Osteoblast (primary cell): ENCODE measurements around the gene DUS3L. TPM values are rescaled to one million over a fixed set of nuclear protein-coding genes. Genes with fewer than 3 reads are reported as not detected.

Source experiments
- DNase-seq: peaks from one replicate; pipeline ENCODE4 v3.0.0; 2011; ENCODE audit warnings: low spot score, mixed read lengths; ENCODE audit not compliant: insufficient read length; ENCODE audit errors: missing footprints
- H2AFZ ChIP-seq: 2 replicates; pipeline ENCODE4 v1.6.0; 2011; ENCODE audit warnings: mild to moderate bottlenecking, low read length
- H3K27ac ChIP-seq: 2 replicates; pipeline ENCODE4 v1.5.1; 2011; ENCODE audit warnings: mild to moderate bottlenecking, low read depth, low read length, moderate library complexity
- H3K27me3 ChIP-seq: 2 replicates; pipeline ENCODE4 v1.6.0; 2012; ENCODE audit warnings: mild to moderate bottlenecking, control low read depth, inconsistent platforms, low read length, moderate library complexity; ENCODE audit not compliant: insufficient read depth
- H3K36me3 ChIP-seq: 2 replicates; pipeline ENCODE4 v1.5.1; 2011; ENCODE audit warnings: mild to moderate bottlenecking, low read length, control low read depth, moderate library complexity; ENCODE audit not compliant: insufficient read depth
- H3K4me1 ChIP-seq: 2 replicates; pipeline ENCODE4 v1.5.1; 2011; ENCODE audit warnings: mild to moderate bottlenecking, low read length, control low read depth, moderate library complexity; ENCODE audit not compliant: insufficient read depth
- H3K4me2 ChIP-seq: 2 replicates; pipeline ENCODE4 v1.6.0; 2011; ENCODE audit warnings: mild to moderate bottlenecking, low read length; ENCODE audit not compliant: insufficient read depth
- H3K4me3 ChIP-seq: fragments of 200-600 bp; sonication (generic); 3 replicates; pipeline ENCODE4 v1.5.1; 2012; ENCODE audit warnings: mild to moderate bottlenecking, low read length, inconsistent platforms; ENCODE audit not compliant: insufficient read depth
- H3K79me2 ChIP-seq: 2 replicates; pipeline ENCODE4 v1.6.0; 2012; ENCODE audit warnings: mild to moderate bottlenecking, low read length, control low read depth, inconsistent platforms; ENCODE audit not compliant: insufficient read depth
- H3K9me3 ChIP-seq: 2 replicates; pipeline ENCODE4 v1.5.1; 2011; ENCODE audit warnings: low read depth, low read length, control low read depth
- H4K20me1 ChIP-seq: 2 replicates; pipeline ENCODE4 v1.6.0; 2012; ENCODE audit warnings: mild to moderate bottlenecking, low read length, control low read depth; ENCODE audit not compliant: insufficient read depth
- total RNA-seq: library from RNA; depleted of rRNA; stranded (reverse); fragments of >200 nt; gene quantifications from 2 replicates; pipeline ENCODE4 v1.2.3, GENCODE V29; 2012
- TF ChIP-seq, protein P1 (sequence below): IDR thresholded peaks from 2 replicates; pipeline ENCODE4 v1.5.1; 2011; ENCODE audit warnings: mild to moderate bottlenecking, low read depth, low read length, moderate library complexity; ENCODE audit errors: extremely low read depth

The DUS3L gene
- total RNA-seq, 1 donor: 30.0 TPM

DNA sequence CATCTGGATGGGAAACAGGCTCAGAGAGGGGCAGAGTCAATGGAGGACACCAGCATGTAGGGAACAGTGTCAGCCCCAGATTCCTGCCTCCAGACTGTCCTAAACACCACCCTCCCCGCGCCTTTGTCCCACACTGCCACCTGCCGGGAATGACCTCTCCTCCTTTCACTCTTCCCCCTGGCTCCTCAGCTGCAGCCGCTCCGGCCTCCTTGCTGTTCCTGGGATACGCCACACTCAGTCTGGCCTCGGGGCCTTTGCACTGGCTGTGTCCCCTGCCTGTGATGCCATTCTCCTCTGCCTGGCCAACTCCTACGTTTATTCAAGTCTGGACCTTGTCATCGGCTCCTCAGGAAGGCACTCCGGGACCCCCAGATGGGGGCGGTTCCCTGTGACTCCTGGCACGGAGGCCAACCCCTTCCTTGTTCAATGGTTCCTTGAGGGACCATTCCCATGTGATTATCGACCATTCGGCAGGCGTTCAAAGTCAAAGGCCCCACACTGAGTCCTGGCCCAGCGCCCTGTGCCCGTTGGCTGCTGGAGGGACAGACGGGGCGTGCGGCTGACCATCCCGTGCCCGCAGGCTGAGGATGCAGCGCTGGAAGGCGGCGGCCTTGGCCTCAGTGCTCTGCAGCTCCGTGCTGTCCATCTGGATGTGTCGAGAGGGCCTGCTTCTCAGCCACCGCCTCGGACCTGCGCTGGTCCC lies 32.8 kb upstream of the DUS3L start:
- Histone ChIP-seq H3K4me2 (no peak overlapping the region), H3K4me1 (peaks cover 6% of the 10 kb centered on the region), H3K27ac (no peak overlapping the region), H3K4me3 (no peak overlapping the region), H3K79me2 (no peaks in the 10 kb centered on the region), H3K36me3 (no peaks in the 10 kb centered on the region), H4K20me1 (no peaks in the 10 kb centered on the region), H3K27me3 (peaks cover 6% of the 10 kb centered on the region), H2AFZ (no peak overlapping the region), H3K9me3 (no peaks in the 10 kb centered on the region)
- TF ChIP-seq, protein P1, sequence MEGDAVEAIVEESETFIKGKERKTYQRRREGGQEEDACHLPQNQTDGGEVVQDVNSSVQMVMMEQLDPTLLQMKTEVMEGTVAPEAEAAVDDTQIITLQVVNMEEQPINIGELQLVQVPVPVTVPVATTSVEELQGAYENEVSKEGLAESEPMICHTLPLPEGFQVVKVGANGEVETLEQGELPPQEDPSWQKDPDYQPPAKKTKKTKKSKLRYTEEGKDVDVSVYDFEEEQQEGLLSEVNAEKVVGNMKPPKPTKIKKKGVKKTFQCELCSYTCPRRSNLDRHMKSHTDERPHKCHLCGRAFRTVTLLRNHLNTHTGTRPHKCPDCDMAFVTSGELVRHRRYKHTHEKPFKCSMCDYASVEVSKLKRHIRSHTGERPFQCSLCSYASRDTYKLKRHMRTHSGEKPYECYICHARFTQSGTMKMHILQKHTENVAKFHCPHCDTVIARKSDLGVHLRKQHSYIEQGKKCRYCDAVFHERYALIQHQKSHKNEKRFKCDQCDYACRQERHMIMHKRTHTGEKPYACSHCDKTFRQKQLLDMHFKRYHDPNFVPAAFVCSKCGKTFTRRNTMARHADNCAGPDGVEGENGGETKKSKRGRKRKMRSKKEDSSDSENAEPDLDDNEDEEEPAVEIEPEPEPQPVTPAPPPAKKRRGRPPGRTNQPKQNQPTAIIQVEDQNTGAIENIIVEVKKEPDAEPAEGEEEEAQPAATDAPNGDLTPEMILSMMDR: peak; percentile 14
- DNase-seq: peak; percentile 78

DNA sequence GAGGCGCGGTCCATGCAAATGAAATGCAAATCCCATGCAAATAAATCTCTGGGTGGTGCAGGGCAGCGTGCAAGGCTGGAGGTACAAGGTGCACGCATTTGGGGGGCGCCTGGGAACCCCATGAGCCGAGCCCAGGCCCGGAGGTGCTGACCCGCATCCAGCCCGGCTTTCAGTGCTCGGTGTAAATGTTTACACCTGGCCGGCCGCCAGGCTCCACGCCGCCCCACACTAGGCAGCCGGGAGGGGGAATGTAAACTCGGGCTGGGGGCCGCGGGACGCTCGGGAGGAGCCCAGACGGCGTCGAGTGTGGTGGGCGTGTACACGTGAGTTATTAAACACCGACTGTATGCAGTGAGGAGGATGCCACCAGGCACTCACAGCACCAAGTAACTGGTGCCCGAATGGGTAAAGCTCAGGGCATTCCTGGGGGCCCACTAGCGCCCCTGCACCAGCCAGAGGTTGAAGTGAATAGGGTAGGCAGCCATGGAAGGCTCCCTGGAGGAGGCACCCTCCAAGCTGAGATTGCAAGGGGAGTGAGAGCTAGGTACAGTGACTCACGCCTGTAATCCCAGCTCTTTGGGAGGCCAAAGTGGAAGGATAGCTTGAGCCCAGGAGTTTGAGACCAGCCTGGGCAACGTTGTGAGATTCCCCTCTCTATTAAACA lies 31.4 kb upstream of the DUS3L start:
- Histone ChIP-seq H3K27ac (no peak overlapping the region), H3K36me3 (no peaks in the 10 kb centered on the region), H3K79me2 (no peaks in the 10 kb centered on the region), H2AFZ (no peak overlapping the region), H3K4me3 (no peak overlapping the region), H4K20me1 (no peaks in the 10 kb centered on the region), H3K4me1 (no peaks in the 10 kb centered on the region), H3K27me3 (peaks cover 3% of the 10 kb centered on the region), H3K9me3 (no peaks in the 10 kb centered on the region), H3K4me2 (no peak overlapping the region)
- DNase-seq: peak; percentile 51
- TF ChIP-seq, protein P1: no peak

DNA sequence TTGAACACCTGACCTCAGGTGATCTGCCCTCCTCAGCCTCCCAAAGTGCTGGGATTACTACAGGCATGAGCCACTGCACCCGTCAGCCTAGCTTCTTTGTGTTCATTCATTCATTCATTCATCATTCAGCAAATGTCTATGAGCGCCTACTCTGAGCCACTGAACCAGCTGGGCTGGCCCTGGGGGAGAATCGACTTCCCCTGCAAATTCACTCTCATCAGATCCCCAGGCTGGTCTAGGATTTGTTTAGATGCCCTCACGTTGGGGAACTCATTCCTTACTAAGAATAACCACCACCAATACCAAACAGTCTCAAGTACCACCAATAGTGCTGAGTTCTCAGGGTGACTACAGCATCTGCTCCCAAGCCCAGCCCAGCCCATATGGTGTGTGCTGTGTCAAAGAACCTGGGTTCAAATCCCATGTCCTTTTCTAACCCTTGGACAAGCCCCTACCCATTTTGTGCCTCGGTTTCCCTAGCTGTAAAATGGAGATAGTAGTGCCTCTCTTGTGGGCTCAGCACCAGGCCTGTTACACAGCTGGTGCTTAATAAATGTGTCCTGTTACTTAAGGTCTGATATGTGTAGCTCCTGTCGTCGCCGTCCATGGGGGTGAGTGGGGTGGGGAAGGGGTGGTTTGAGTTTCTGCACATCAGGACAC lies 30.7 kb upstream of the DUS3L start:
- Histone ChIP-seq H3K9me3 (no peaks in the 10 kb centered on the region), H3K27ac (no peak overlapping the region), H4K20me1 (no peaks in the 10 kb centered on the region), H3K4me3 (no peak overlapping the region), H3K27me3 (peaks cover 3% of the 10 kb centered on the region), H3K4me2 (no peak overlapping the region), H2AFZ (no peak overlapping the region), H3K36me3 (no peaks in the 10 kb centered on the region), H3K79me2 (no peaks in the 10 kb centered on the region), H3K4me1 (no peaks in the 10 kb centered on the region)
- TF ChIP-seq, protein P1: no peak
- DNase-seq: peak; percentile 83

DNA sequence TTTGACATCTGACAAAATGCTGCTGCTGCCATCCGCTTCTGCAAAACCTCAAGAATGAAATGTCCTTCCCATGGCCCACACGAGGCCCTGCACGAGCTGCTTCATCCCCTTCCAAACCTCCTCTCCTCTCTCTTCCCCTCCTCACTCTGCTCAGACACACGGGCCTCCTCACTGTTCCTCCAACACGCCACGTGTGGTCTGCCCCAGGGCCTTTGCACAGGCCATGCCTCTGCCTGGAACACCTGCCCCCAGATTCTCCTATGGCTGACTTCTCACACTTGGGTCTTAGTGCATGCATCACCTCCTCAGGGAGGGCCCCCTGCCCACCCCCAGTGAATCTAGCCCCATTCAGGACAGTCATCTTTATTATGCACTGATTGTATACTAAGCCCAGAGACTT lies 29.8 kb upstream of the DUS3L start:
- Histone ChIP-seq H3K79me2 (no peaks in the 10 kb centered on the region), H3K9me3 (no peaks in the 10 kb centered on the region), H3K4me1 (no peaks in the 10 kb centered on the region), H3K36me3 (no peaks in the 10 kb centered on the region), H3K27me3 (peaks cover 3% of the 10 kb centered on the region), H2AFZ (no peak overlapping the region), H3K4me2 (no peak overlapping the region), H3K27ac (no peak overlapping the region), H3K4me3 (no peak overlapping the region), H4K20me1 (no peaks in the 10 kb centered on the region)
- DNase-seq: peak; percentile 67
- TF ChIP-seq, protein P1: no peak
